K562 (cell line): ENCODE data around the gene SRL. TPM values are rescaled to one million over a fixed set of nuclear protein-coding genes. Genes with fewer than 3 reads are reported as not detected.

ENCODE experiments used
- ATAC-seq: fragments of 200-7000 bp; cut with Tn5 transposase; 3 replicates; pipeline ENCODE4 v1.9.1; 2020; ENCODE audit warnings: moderate library complexity
- BruUV-seq: library from RNA; stranded (reverse); fragments of 400-500 nt; replicated peaks from 2 replicates; lab custom pipeline; 2021; lab: Mats Ljungman, UMichigan
- CTCF ChIA-PET: fragments of 300-600 bp; formaldehyde crosslinking; extraction: SDS; loops from one replicate; lab custom pipeline; 2021; ENCODE audit warnings: low intra/inter-chr PET ratio; lab: Yijun Ruan, JAX
- POLR2A ChIA-PET: fragments of 300-600, 350-650 bp; sonication (Branson Sonifier 250); formaldehyde crosslinking; extraction: SDS; loops from one replicate; lab custom pipeline; 2021; ENCODE audit warnings: antibody characterized with exemption, inconsistent platforms; lab: Yijun Ruan, JAX
- DNase-seq, 4 experiments: peaks; one replicate each; pipeline versions ENCODE4 v3.0.0 to v3.0.0-alpha.2; 2011 to 2018; ENCODE audit warnings: low spot score in 3 of 4, mixed read lengths in 3 of 4; ENCODE audit errors: extremely low read depth in 1 of 4
- FAIRE-seq: peaks from 2 replicates; lab custom pipeline; 2011; peaks lifted over from hg19 to GRCh38; lab: Jason Lieb, UNC
- H2AFZ ChIP-seq: 2 replicates; pipeline ENCODE4 v1.6.0; 2011; ENCODE audit warnings: low read depth, low read length, control low read depth, inconsistent platforms
- H3K27ac ChIP-seq: fragments of 200-600 bp; 3 replicates; pipeline ENCODE4 v1.8.0; 2011; ENCODE audit warnings: low read depth, mild to moderate bottlenecking, control low read depth, inconsistent platforms, low read length, moderate library complexity, mixed read lengths; ENCODE audit errors: extremely low read depth
- H3K27me3 ChIP-seq, 2 experiments: fragments of 300-600 bp in 1 of 2; 2 replicates in 1 of 2; 3 replicates in 1 of 2; pipeline versions ENCODE4 v1.6.0 to v1.8.0; 2011; ENCODE audit warnings: inconsistent platforms in 2 of 2, low read length in 2 of 2, mild to moderate bottlenecking in 1 of 2, mixed read lengths in 1 of 2, moderate library complexity in 1 of 2; ENCODE audit not compliant: control insufficient read depth in 2 of 2, insufficient read depth in 2 of 2
- H3K36me3 ChIP-seq: fragments of 300-600 bp; 3 replicates; pipeline ENCODE4 v1.8.0; 2011; ENCODE audit warnings: mild to moderate bottlenecking, low read length, inconsistent platforms; ENCODE audit not compliant: control insufficient read depth, insufficient read depth
- H3K4me1 ChIP-seq, 2 experiments: fragments of 200-600 bp in 1 of 2; replicated peaks in 1 of 2; 2 replicates in 1 of 2; 3 replicates in 1 of 2; pipeline versions ENCODE4 v1.5.1 to v1.8.0; 2011; ENCODE audit warnings: inconsistent platforms in 2 of 2, low read length in 2 of 2, mild to moderate bottlenecking in 1 of 2, mixed read lengths in 1 of 2, moderate library complexity in 1 of 2; ENCODE audit not compliant: control insufficient read depth in 2 of 2, insufficient read depth in 2 of 2
- H3K4me2 ChIP-seq: 2 replicates; pipeline ENCODE4 v1.6.1; 2011; ENCODE audit warnings: low read length, control low read depth, inconsistent platforms, mixed read lengths; ENCODE audit not compliant: insufficient read depth
- H3K4me3 ChIP-seq: fragments of 200-600 bp; sonication (generic), shearing (Covaris generic); 2 replicates; pipeline ENCODE4 v1.5.1; 2016; ENCODE audit warnings: control low read depth, inconsistent platforms
- H3K79me2 ChIP-seq: fragments of 200-600 bp; 3 replicates; pipeline ENCODE4 v1.8.0; 2011; ENCODE audit warnings: low read length, inconsistent platforms; ENCODE audit not compliant: control insufficient read depth, insufficient read depth
- H3K9ac ChIP-seq, 2 experiments: 2 replicates each; pipeline versions ENCODE4 v1.6.0 to v1.6.1; 2011; ENCODE audit warnings: low read depth in 2 of 2, low read length in 2 of 2, control low read depth in 1 of 2, inconsistent platforms in 1 of 2, mild to moderate bottlenecking in 1 of 2, mixed read lengths in 1 of 2; ENCODE audit not compliant: insufficient read depth in 1 of 2
- H3K9me1 ChIP-seq: one replicate; pipeline ENCODE4 v1.6.0; 2011; ENCODE audit warnings: inconsistent platforms, mild to moderate bottlenecking, low read length, moderate library complexity; ENCODE audit not compliant: control insufficient read depth, insufficient read depth
- H3K9me3 ChIP-seq: replicated peaks from 2 replicates; pipeline ENCODE4 v1.5.1; 2011; ENCODE audit warnings: low read depth, low read length, inconsistent platforms; ENCODE audit not compliant: control insufficient read depth, insufficient read depth
- H4K20me1 ChIP-seq: replicated peaks from 2 replicates; pipeline ENCODE4 v1.6.1; 2011; ENCODE audit warnings: low read length, inconsistent platforms, mixed read lengths; ENCODE audit not compliant: control insufficient read depth, insufficient read depth
- ERF ChIP-seq: fragments of 450-650 bp; formaldehyde crosslinking; IDR thresholded peaks from 2 replicates; pipeline ENCODE4 v1.4.0; 2020; ENCODE audit warnings: mild to moderate bottlenecking, mixed read lengths
- GATAD2B ChIP-seq: fragments of 450-650 bp; IDR thresholded peaks from 2 replicates; pipeline ENCODE4 v1.6.1; 2017; ENCODE audit warnings: mild to moderate bottlenecking, borderline replicate concordance
- HDAC3 ChIP-seq: fragments of 450-650 bp; IDR thresholded peaks from 2 replicates; pipeline ENCODE4 v1.6.1; 2018; ENCODE audit warnings: borderline replicate concordance, mild to moderate bottlenecking, moderate library complexity; ENCODE audit not compliant: partially characterized antibody
- POLR2B ChIP-seq: fragments of 450-650 bp; IDR thresholded peaks from 2 replicates; pipeline ENCODE4 v1.6.1; 2018; ENCODE audit warnings: low read depth; ENCODE audit not compliant: partially characterized antibody
- PURB ChIP-seq: sonication (generic); formaldehyde crosslinking; IDR thresholded peaks from 2 replicates; pipeline ENCODE4 v1.9.0; 2021; ENCODE audit warnings: low read depth, mild to moderate bottlenecking, missing genetic modification reagents
- RFX5 ChIP-seq: IDR thresholded peaks from 2 replicates; pipeline ENCODE4 v1.6.1; 2011; ENCODE audit warnings: low read depth, mild to moderate bottlenecking, improper control_type of control experiment, low read length
- RUNX1 ChIP-seq: sonication (generic); IDR thresholded peaks from 2 replicates; pipeline ENCODE4 v1.6.1; 2016; ENCODE audit warnings: antibody characterized with exemption, low read depth
- ZBTB2 ChIP-seq: fragments of 450-650 bp; IDR thresholded peaks from 2 replicates; pipeline ENCODE4 v1.6.1; 2016; ENCODE audit warnings: antibody characterized with exemption
- ZNF197 ChIP-seq: fragments of 200-800 bp; sonication (Bioruptor generic); IDR thresholded peaks from 2 replicates; pipeline ENCODE4 v1.6.1; 2016; ENCODE audit warnings: low read depth, missing genetic modification characterization, missing compliant biosample characterization
- ZNF263 ChIP-seq: sonication (generic); formaldehyde crosslinking; IDR thresholded peaks from 2 replicates; pipeline ENCODE4 v1.8.0; 2022; ENCODE audit warnings: mild to moderate bottlenecking, missing genetic modification reagents, borderline replicate concordance
- ZNF644 ChIP-seq: fragments of 200-800 bp; sonication (Bioruptor generic); IDR thresholded peaks from 2 replicates; pipeline ENCODE4 v1.6.1; 2016; ENCODE audit warnings: low read depth, missing genetic modification characterization, missing compliant biosample characterization
- ZNF830 ChIP-seq: fragments of 250-450 bp; sonication (Bioruptor Pico); IDR thresholded peaks from 2 replicates; pipeline ENCODE4 v1.5.0; 2021; ENCODE audit warnings: mild to moderate bottlenecking
- WGBS: fragments of 100-300 bp; shearing (Covaris generic); methylation state at CpG from one replicate; pipeline ENCODE4 v1.1.6; 2016; ENCODE audit warnings: low coverage, mixed read lengths; ENCODE audit not compliant: insufficient coverage; ENCODE audit errors: missing lambda C conversion rate; 5-methylcytosine and 5-hydroxymethylcytosine counted together
- in situ Hi-C: fragments of 300-500 bp; cut with MboI; formaldehyde crosslinking; loops from 4 replicates; pipeline ENCODE4 v1.15.0; 2018; ENCODE audit warnings: inconsistent platforms, mixed read lengths
- intact Hi-C: fragments of 100-400 bp; cut with micrococcal nuclease; formaldehyde crosslinking; loops from 2 replicates; pipeline ENCODE4 v1.14.2; 2022
- polyA plus RNA-seq, 8 experiments: library from polyadenylated mRNA; depleted of rRNA in 4 of 8; stranded (reverse) in 5 of 8; unstranded in 3 of 8; fragments of >200 nt; fragmentation: Nextera tagmentation in 2 of 8; fragmentation: Illumina TruSeq in 1 of 8; extraction: Ambion mirVana in 2 of 8; extraction: Trizol in 1 of 8; gene quantifications; 2 replicates each; pipeline versions ENCODE4 v1.2.1 to v1.2.3, GENCODE V29; 2011 to 2014; ENCODE audit warnings: inconsistent platforms in 1 of 8, missing spikeins in 1 of 8
- total RNA-seq, 7 experiments: library from RNA; depleted of rRNA in 6 of 7; stranded (reverse); fragments of >200 nt in 6 of 7; fragmentation: Illumina TruSeq in 2 of 7; extraction: Trizol in 2 of 7; gene quantifications; 2 replicates each; pipeline versions ENCODE4 v1.2.1 to v1.2.3, GENCODE V29; 2011 to 2021; ENCODE audit warnings: low replicate concordance in 1 of 7
- TF ChIP-seq, protein P1 (sequence below): fragments of 250-450 bp; sonication (Bioruptor Pico); IDR thresholded peaks from 2 replicates; pipeline ENCODE4 v1.8.0; 2021; ENCODE audit warnings: moderate library complexity, mild to moderate bottlenecking, inconsistent platforms

Gene SRL
- total and polyA plus RNA-seq, 9 of the 15 experiments (the other 6 are each of a cell fraction or from before 2014, with no cell fraction given): 0.01 TPM; not detected in 8

DNA sequence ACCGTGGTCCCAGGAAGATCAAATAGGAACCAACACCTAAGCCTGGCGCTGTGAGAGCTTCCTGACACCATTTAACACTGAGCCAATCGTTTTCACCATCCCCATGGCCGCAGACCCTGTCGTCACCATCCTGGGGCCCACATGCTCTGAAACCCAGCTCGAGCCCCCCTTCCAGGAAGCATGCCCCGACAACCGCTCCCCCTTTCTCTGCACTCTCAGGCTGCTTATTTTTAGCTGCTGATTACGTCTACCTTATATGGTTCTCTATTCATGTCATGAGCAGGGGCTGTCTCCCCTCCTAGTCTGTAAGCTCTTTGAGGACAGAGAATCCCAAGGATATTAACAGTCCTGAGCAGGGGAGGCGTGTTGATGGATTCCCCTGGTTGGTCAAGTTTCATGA, 10.5 kb downstream of the SRL start:
- in situ Hi-C loops: no loop called here
- POLR2A ChIA-PET: interaction anchor here (0.6 to 1.0 kb wide), 4 partner anchors 9 to 22 kb away, joined by 3 to 4 read pairs (median 3); no protein-coding TSS in a partner anchor

More for the DNA sequence above, 10.5 kb downstream of the SRL start:
- Histone ChIP-seq H3K9me1 (no peaks in the 10 kb centered on the region), H3K9ac (no peak overlapping the region), H3K4me1 (peaks cover 0 to 3% of the 10 kb centered on the region in 2 experiments; a peak in 2 of 5 replicates), H4K20me1 (no peaks in the 10 kb centered on the region), H3K79me2 (no peaks in the 10 kb centered on the region), H3K4me3 (no peak overlapping the region), H2AFZ (no peak overlapping the region), H3K27ac (no peak overlapping the region), H3K9me3 (no peaks in the 10 kb centered on the region), H3K4me2 (no peak overlapping the region), H3K27me3 (peaks cover 39 to 75% of the 10 kb centered on the region in 2 experiments), H3K36me3 (no peaks in the 10 kb centered on the region)
- 9% methylated on average over 10 of the region's 10 CpGs for WGBS
- no peak for TF ChIP-seq RUNX1
- TF ChIP-seq ERF: no peak
- no peak for TF ChIP-seq ZNF644 (tag)
- no peak for TF ChIP-seq ZNF830 (CRISPR knock-in tag)
- TF ChIP-seq ZNF263: no peak
- no peak for TF ChIP-seq ZBTB2
- TF ChIP-seq GATAD2B: no peak
- no peak for TF ChIP-seq PURB (CRISPR knock-in tag)
- no peak for TF ChIP-seq POLR2B
- TF ChIP-seq, protein P1, sequence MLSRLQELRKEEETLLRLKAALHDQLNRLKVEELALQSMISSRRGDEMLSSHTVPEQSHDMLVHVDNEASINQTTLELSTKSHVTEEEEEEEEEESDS (CRISPR knock-in tag): no peak
- TF ChIP-seq HDAC3: no peak
- no peak for TF ChIP-seq RFX5
- TF ChIP-seq ZNF197 (CRISPR knock-in tag): no peak
- FAIRE-seq (no peak), DNase-seq (no peak), ATAC-seq (no peak)
- intact Hi-C loops: no loop called here
- BruUV-seq: no TSS peak
- CTCF ChIA-PET: no interaction called here
